ENCODE data around the gene MAN2B2.

- TF ChIP-seq CTCF (conservative IDR thresholded peaks at IDR 0.05; ENCODE audit: low read length) (no peak), EZH2phosphoT487 (IDR thresholded peaks at IDR 0.05; ENCODE audit: borderline replicate concordance, low read depth, low read length) (no peak)
These were observed 6.8 kb upstream of the MAN2B2 start for GRCh38 chr4:6568148-6568547.
